K562 (cell line): ENCODE data around the gene COX6B2. TPM values are rescaled to one million over a fixed set of nuclear protein-coding genes. Genes with fewer than 3 reads are reported as not detected.

ENCODE experiments used
- ATAC-seq: fragments of 200-7000 bp; cut with Tn5 transposase; 3 replicates; pipeline ENCODE4 v1.9.1; 2020; ENCODE audit warnings: moderate library complexity
- BruUV-seq: library from RNA; stranded (reverse); fragments of 400-500 nt; replicated peaks from 2 replicates; lab custom pipeline; 2021; lab: Mats Ljungman, UMichigan
- CTCF ChIA-PET: fragments of 300-600 bp; formaldehyde crosslinking; extraction: SDS; loops from one replicate; lab custom pipeline; 2021; ENCODE audit warnings: low intra/inter-chr PET ratio; lab: Yijun Ruan, JAX
- POLR2A ChIA-PET: fragments of 300-600, 350-650 bp; sonication (Branson Sonifier 250); formaldehyde crosslinking; extraction: SDS; loops from one replicate; lab custom pipeline; 2021; ENCODE audit warnings: antibody characterized with exemption, inconsistent platforms; lab: Yijun Ruan, JAX
- DNase-seq, 4 experiments: peaks; one replicate each; pipeline versions ENCODE4 v3.0.0 to v3.0.0-alpha.2; 2011 to 2018; ENCODE audit warnings: low spot score in 3 of 4, mixed read lengths in 3 of 4; ENCODE audit errors: extremely low read depth in 1 of 4
- FAIRE-seq: peaks from 2 replicates; lab custom pipeline; 2011; peaks lifted over from hg19 to GRCh38; lab: Jason Lieb, UNC
- H2AFZ ChIP-seq: 2 replicates; pipeline ENCODE4 v1.6.0; 2011; ENCODE audit warnings: low read depth, low read length, control low read depth, inconsistent platforms
- H3K27ac ChIP-seq: fragments of 200-600 bp; 3 replicates; pipeline ENCODE4 v1.8.0; 2011; ENCODE audit warnings: low read depth, mild to moderate bottlenecking, control low read depth, inconsistent platforms, low read length, moderate library complexity, mixed read lengths; ENCODE audit errors: extremely low read depth
- H3K27me3 ChIP-seq, 2 experiments: fragments of 300-600 bp in 1 of 2; 2 replicates in 1 of 2; 3 replicates in 1 of 2; pipeline versions ENCODE4 v1.6.0 to v1.8.0; 2011; ENCODE audit warnings: inconsistent platforms in 2 of 2, low read length in 2 of 2, mild to moderate bottlenecking in 1 of 2, mixed read lengths in 1 of 2, moderate library complexity in 1 of 2; ENCODE audit not compliant: control insufficient read depth in 2 of 2, insufficient read depth in 2 of 2
- H3K36me3 ChIP-seq: fragments of 300-600 bp; 3 replicates; pipeline ENCODE4 v1.8.0; 2011; ENCODE audit warnings: mild to moderate bottlenecking, low read length, inconsistent platforms; ENCODE audit not compliant: control insufficient read depth, insufficient read depth
- H3K4me1 ChIP-seq, 2 experiments: fragments of 200-600 bp in 1 of 2; replicated peaks in 1 of 2; 2 replicates in 1 of 2; 3 replicates in 1 of 2; pipeline versions ENCODE4 v1.5.1 to v1.8.0; 2011; ENCODE audit warnings: inconsistent platforms in 2 of 2, low read length in 2 of 2, mild to moderate bottlenecking in 1 of 2, mixed read lengths in 1 of 2, moderate library complexity in 1 of 2; ENCODE audit not compliant: control insufficient read depth in 2 of 2, insufficient read depth in 2 of 2
- H3K4me2 ChIP-seq: 2 replicates; pipeline ENCODE4 v1.6.1; 2011; ENCODE audit warnings: low read length, control low read depth, inconsistent platforms, mixed read lengths; ENCODE audit not compliant: insufficient read depth
- H3K4me3 ChIP-seq: fragments of 200-600 bp; sonication (generic), shearing (Covaris generic); 2 replicates; pipeline ENCODE4 v1.5.1; 2016; ENCODE audit warnings: control low read depth, inconsistent platforms
- H3K79me2 ChIP-seq: fragments of 200-600 bp; 3 replicates; pipeline ENCODE4 v1.8.0; 2011; ENCODE audit warnings: low read length, inconsistent platforms; ENCODE audit not compliant: control insufficient read depth, insufficient read depth
- H3K9ac ChIP-seq, 2 experiments: 2 replicates each; pipeline versions ENCODE4 v1.6.0 to v1.6.1; 2011; ENCODE audit warnings: low read depth in 2 of 2, low read length in 2 of 2, control low read depth in 1 of 2, inconsistent platforms in 1 of 2, mild to moderate bottlenecking in 1 of 2, mixed read lengths in 1 of 2; ENCODE audit not compliant: insufficient read depth in 1 of 2
- H3K9me1 ChIP-seq: one replicate; pipeline ENCODE4 v1.6.0; 2011; ENCODE audit warnings: inconsistent platforms, mild to moderate bottlenecking, low read length, moderate library complexity; ENCODE audit not compliant: control insufficient read depth, insufficient read depth
- H3K9me3 ChIP-seq: replicated peaks from 2 replicates; pipeline ENCODE4 v1.5.1; 2011; ENCODE audit warnings: low read depth, low read length, inconsistent platforms; ENCODE audit not compliant: control insufficient read depth, insufficient read depth
- H4K20me1 ChIP-seq: replicated peaks from 2 replicates; pipeline ENCODE4 v1.6.1; 2011; ENCODE audit warnings: low read length, inconsistent platforms, mixed read lengths; ENCODE audit not compliant: control insufficient read depth, insufficient read depth
- CBFA2T3 ChIP-seq: fragments of 450-650 bp; IDR thresholded peaks from 2 replicates; pipeline ENCODE4 v1.6.1; 2017
- DPF2 ChIP-seq: fragments of 450-650 bp; IDR thresholded peaks from 2 replicates; pipeline ENCODE4 v1.6.1; 2016
- FOXM1 ChIP-seq, 2 experiments: fragments of 450-650 bp in 1 of 2; sonication (generic) in 1 of 2; formaldehyde crosslinking in 1 of 2; IDR thresholded peaks; 2 replicates each; pipeline versions ENCODE4 v1.6.1 to v1.9.0; 2017 to 2022; ENCODE audit warnings: low read depth in 2 of 2, mild to moderate bottlenecking in 2 of 2, missing genetic modification reagents in 1 of 2, moderate library complexity in 1 of 2
- ILF3 ChIP-seq: fragments of 450-650 bp; IDR thresholded peaks from 2 replicates; pipeline ENCODE4 v1.6.1; 2018; ENCODE audit warnings: antibody characterized with exemption, mild to moderate bottlenecking, moderate library complexity, borderline replicate concordance
- NCOA2 ChIP-seq, 2 experiments: fragments of 450-650 bp; IDR thresholded peaks; 2 replicates each; pipeline ENCODE4 v1.6.1; 2018; ENCODE audit warnings: mild to moderate bottlenecking in 2 of 2, moderate library complexity in 1 of 2; ENCODE audit not compliant: partially characterized antibody in 2 of 2
- NR4A1 ChIP-seq, 2 experiments: fragments of 250-450 bp in 1 of 2; fragments of 450-650 bp in 1 of 2; sonication (Bioruptor Pico) in 1 of 2; IDR thresholded peaks; 2 replicates each; pipeline versions ENCODE4 v1.4.0 to v1.6.1; 2016 to 2020; ENCODE audit warnings: mild to moderate bottlenecking in 2 of 2, missing compliant biosample characterization in 1 of 2, missing genetic modification characterization in 1 of 2, moderate library complexity in 1 of 2
- RB1 ChIP-seq: fragments of 450-650 bp; IDR thresholded peaks from 2 replicates; pipeline ENCODE4 v1.6.1; 2017; ENCODE audit warnings: low read depth, mild to moderate bottlenecking
- ZNF644 ChIP-seq: fragments of 200-800 bp; sonication (Bioruptor generic); IDR thresholded peaks from 2 replicates; pipeline ENCODE4 v1.6.1; 2016; ENCODE audit warnings: low read depth, missing genetic modification characterization, missing compliant biosample characterization
- WGBS: fragments of 100-300 bp; shearing (Covaris generic); methylation state at CpG from one replicate; pipeline ENCODE4 v1.1.6; 2016; ENCODE audit warnings: low coverage, mixed read lengths; ENCODE audit not compliant: insufficient coverage; ENCODE audit errors: missing lambda C conversion rate; 5-methylcytosine and 5-hydroxymethylcytosine counted together
- in situ Hi-C: fragments of 300-500 bp; cut with MboI; formaldehyde crosslinking; loops from 4 replicates; pipeline ENCODE4 v1.15.0; 2018; ENCODE audit warnings: inconsistent platforms, mixed read lengths
- intact Hi-C: fragments of 100-400 bp; cut with micrococcal nuclease; formaldehyde crosslinking; loops from 2 replicates; pipeline ENCODE4 v1.14.2; 2022
- polyA plus RNA-seq, 8 experiments: library from polyadenylated mRNA; depleted of rRNA in 4 of 8; stranded (reverse) in 5 of 8; unstranded in 3 of 8; fragments of >200 nt; fragmentation: Nextera tagmentation in 2 of 8; fragmentation: Illumina TruSeq in 1 of 8; extraction: Ambion mirVana in 2 of 8; extraction: Trizol in 1 of 8; gene quantifications; 2 replicates each; pipeline versions ENCODE4 v1.2.1 to v1.2.3, GENCODE V29; 2011 to 2014; ENCODE audit warnings: inconsistent platforms in 1 of 8, missing spikeins in 1 of 8
- total RNA-seq, 7 experiments: library from RNA; depleted of rRNA in 6 of 7; stranded (reverse); fragments of >200 nt in 6 of 7; fragmentation: Illumina TruSeq in 2 of 7; extraction: Trizol in 2 of 7; gene quantifications; 2 replicates each; pipeline versions ENCODE4 v1.2.1 to v1.2.3, GENCODE V29; 2011 to 2021; ENCODE audit warnings: low replicate concordance in 1 of 7
- TF ChIP-seq, protein P1 (sequence below): sonication (generic); formaldehyde crosslinking; IDR thresholded peaks from 2 replicates; pipeline ENCODE4 v1.8.1; 2022; ENCODE audit warnings: missing genetic modification reagents
- TF ChIP-seq, protein P2 (sequence below), 2 experiments: fragments of 200-800 bp in 1 of 2; sonication (Bioruptor generic) in 1 of 2; sonication (generic) in 1 of 2; formaldehyde crosslinking in 1 of 2; IDR thresholded peaks in 1 of 2; conservative IDR thresholded peaks in 1 of 2; 2 replicates each; pipeline versions ENCODE4 v1.5.0 to v1.6.1; 2016 to 2020; ENCODE audit warnings: missing compliant biosample characterization in 1 of 2, missing genetic modification characterization in 1 of 2, missing genetic modification reagents in 1 of 2
- TF ChIP-seq, protein P3 (sequence below): IDR thresholded peaks from 3 replicates; pipeline ENCODE4 v1.6.1; 2011; ENCODE audit warnings: borderline replicate concordance, mild to moderate bottlenecking, moderate library complexity; ENCODE audit not compliant: insufficient read length; ENCODE audit errors: extremely low read depth
- TF ChIP-seq, protein P4 (sequence below): sonication (generic); formaldehyde crosslinking; IDR thresholded peaks from 2 replicates; pipeline ENCODE4 v1.8.0; 2022; ENCODE audit warnings: mild to moderate bottlenecking, missing genetic modification reagents

Gene COX6B2
- total and polyA plus RNA-seq, 9 of the 15 experiments (the other 6 are each of a cell fraction or from before 2014, with no cell fraction given) = 0.40 to 2.5 (median 0.83) TPM

DNA sequence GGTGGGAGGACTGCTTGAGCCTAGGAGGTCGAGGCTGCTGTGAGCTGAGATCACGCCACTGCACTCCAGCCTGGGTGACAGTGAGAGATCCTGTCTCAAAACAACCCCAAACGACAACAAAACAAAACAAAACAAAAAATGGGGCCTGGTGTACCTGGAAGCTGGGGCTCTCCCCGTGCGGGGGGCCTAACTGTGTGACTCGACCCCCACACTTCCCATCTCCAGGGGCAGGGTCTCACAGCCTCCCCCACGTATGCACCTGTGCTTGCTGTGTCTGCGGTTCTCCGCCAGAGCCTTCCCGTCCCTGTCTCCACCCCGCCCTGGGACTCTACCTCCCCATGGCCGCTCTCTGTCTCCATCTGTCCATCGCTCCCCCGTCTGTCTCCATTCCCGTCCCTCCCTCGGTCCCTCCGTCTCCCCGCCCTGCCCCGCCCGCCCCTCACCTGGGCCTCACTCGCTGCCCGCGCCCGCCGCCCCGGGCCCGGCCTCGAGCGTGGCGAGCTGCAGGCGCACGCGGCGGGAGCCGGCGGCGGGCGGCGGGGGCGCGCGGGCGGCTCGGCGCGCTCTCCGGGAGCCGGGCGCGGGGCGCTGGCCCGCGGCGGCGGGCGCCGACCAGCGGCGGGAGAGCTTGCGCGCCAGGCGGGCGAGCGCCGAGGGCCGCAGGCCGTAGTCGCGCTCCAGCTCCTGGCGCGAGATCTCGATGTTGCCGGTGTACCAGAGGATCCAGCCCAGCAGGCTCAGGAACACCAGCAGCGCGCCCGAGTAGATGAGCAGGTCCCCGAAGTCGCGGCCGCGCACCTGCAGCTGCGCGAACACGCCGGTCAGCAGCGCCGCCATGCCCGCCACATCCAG, 29.0 kb upstream of the COX6B2 start:
- 6% methylated on average over 33 of the region's 88 CpGs for WGBS
- Histone ChIP-seq H3K27me3 (no peaks in the 10 kb centered on the region), H3K9me1 (peaks cover 3% of the 10 kb centered on the region), H3K4me3 (peak overlapping the region; percentile 77), H3K4me2 (peak overlapping the region; percentile 94), H2AFZ (peak overlapping the region; percentile 89), H3K27ac (peak overlapping the region; percentile 97), H3K9ac (peak overlapping the region; percentile 94 to 97), H3K9me3 (no peaks in the 10 kb centered on the region; the same call in 1 of the 2 replicates), H3K79me2 (peaks cover 59% of the 10 kb centered on the region), H3K4me1 (peaks cover 32 to 49% of the 10 kb centered on the region in 2 experiments), H3K36me3 (peaks cover 26% of the 10 kb centered on the region), H4K20me1 (peaks cover 25% of the 10 kb centered on the region)
- ATAC-seq (peak; percentile 35), DNase-seq (peak; percentile 74 to 78 (median 74)), FAIRE-seq (no peak)
- POLR2A ChIA-PET = interaction anchor here (0.5 to 12.9 kb wide), 23 partner anchors 8 to 474 kb away, joined by 3 to 195 read pairs (median 4); partner anchors contain the start of genes ISOC2, KMT5C, PTPRH and UBE2S
- in situ Hi-C loops (no loop called here), intact Hi-C loops (loop anchor here (2.0 kb wide), 1 partner anchor 167 kb away; no protein-coding TSS in a partner anchor)
- CTCF ChIA-PET = no interaction called here
- TSS peak; percentile 80 for BruUV-seq
- TF ChIP-seq RB1 (peak; percentile 61; the same call in 1 of the 2 replicates), NR4A1 (CRISPR knock-in tag; IDR thresholded peaks at IDR 0.05) (0 out of 2 replicates have a peak, but pooled peaks have one; percentile 18), NR4A1 (tag; IDR thresholded peaks at IDR 0.05) (no peak), NCOA2 (IDR thresholded peaks at IDR 0.05; ENCODE audit: partially characterized antibody in 2 of 2) (no peak), ILF3 (no peak), DPF2 (peak; percentile 32; the same call in 1 of the 2 replicates), CBFA2T3 (no peak), ZNF644 (tag) (peak; percentile 53; the same call in 1 of the 2 replicates), FOXM1 (IDR thresholded peaks at IDR 0.05; ENCODE audit: low read depth) (no peak), FOXM1 (CRISPR knock-in tag; IDR thresholded peaks at IDR 0.05; ENCODE audit: low read depth) (no peak)
- TF ChIP-seq, protein P1, sequence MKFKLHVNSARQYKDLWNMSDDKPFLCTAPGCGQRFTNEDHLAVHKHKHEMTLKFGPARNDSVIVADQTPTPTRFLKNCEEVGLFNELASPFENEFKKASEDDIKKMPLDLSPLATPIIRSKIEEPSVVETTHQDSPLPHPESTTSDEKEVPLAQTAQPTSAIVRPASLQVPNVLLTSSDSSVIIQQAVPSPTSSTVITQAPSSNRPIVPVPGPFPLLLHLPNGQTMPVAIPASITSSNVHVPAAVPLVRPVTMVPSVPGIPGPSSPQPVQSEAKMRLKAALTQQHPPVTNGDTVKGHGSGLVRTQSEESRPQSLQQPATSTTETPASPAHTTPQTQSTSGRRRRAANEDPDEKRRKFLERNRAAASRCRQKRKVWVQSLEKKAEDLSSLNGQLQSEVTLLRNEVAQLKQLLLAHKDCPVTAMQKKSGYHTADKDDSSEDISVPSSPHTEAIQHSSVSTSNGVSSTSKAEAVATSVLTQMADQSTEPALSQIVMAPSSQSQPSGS (CRISPR knock-in tag) = no peak
- TF ChIP-seq, protein P2, sequence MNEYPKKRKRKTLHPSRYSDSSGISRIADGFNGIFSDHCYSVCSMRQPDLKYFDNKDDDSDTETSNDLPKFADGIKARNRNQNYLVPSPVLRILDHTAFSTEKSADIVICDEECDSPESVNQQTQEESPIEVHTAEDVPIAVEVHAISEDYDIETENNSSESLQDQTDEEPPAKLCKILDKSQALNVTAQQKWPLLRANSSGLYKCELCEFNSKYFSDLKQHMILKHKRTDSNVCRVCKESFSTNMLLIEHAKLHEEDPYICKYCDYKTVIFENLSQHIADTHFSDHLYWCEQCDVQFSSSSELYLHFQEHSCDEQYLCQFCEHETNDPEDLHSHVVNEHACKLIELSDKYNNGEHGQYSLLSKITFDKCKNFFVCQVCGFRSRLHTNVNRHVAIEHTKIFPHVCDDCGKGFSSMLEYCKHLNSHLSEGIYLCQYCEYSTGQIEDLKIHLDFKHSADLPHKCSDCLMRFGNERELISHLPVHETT (CRISPR knock-in tag; conservative IDR thresholded peaks at IDR 0.05 in 1 of 2, IDR thresholded peaks at IDR 0.05 in 1 of 2) = peak in 1 of 2 experiments; percentile 53; a peak in 1 of 4 replicates
- TF ChIP-seq, protein P3, sequence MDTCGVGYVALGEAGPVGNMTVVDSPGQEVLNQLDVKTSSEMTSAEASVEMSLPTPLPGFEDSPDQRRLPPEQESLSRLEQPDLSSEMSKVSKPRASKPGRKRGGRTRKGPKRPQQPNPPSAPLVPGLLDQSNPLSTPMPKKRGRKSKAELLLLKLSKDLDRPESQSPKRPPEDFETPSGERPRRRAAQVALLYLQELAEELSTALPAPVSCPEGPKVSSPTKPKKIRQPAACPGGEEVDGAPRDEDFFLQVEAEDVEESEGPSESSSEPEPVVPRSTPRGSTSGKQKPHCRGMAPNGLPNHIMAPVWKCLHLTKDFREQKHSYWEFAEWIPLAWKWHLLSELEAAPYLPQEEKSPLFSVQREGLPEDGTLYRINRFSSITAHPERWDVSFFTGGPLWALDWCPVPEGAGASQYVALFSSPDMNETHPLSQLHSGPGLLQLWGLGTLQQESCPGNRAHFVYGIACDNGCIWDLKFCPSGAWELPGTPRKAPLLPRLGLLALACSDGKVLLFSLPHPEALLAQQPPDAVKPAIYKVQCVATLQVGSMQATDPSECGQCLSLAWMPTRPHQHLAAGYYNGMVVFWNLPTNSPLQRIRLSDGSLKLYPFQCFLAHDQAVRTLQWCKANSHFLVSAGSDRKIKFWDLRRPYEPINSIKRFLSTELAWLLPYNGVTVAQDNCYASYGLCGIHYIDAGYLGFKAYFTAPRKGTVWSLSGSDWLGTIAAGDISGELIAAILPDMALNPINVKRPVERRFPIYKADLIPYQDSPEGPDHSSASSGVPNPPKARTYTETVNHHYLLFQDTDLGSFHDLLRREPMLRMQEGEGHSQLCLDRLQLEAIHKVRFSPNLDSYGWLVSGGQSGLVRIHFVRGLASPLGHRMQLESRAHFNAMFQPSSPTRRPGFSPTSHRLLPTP = no peak
- TF ChIP-seq, protein P4, sequence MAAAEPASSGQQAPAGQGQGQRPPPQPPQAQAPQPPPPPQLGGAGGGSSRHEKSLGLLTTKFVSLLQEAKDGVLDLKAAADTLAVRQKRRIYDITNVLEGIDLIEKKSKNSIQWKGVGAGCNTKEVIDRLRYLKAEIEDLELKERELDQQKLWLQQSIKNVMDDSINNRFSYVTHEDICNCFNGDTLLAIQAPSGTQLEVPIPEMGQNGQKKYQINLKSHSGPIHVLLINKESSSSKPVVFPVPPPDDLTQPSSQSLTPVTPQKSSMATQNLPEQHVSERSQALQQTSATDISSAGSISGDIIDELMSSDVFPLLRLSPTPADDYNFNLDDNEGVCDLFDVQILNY (CRISPR knock-in tag) = no peak
